Measurements from ENCODE around the gene NNMT. TPM values are rescaled to one million over a fixed set of nuclear protein-coding genes. Genes with fewer than 3 reads are reported as not detected.

Gene NNMT
- total RNA-seq, 1 donor from 2014 or later, result 21.6 TPM

GRCh38 chr11:114348200-114349191 lies 52.3 kb downstream of the NNMT start:
- peak; percentile 77 for DNase-seq

GRCh38 chr11:114350022-114350421 lies 53.8 kb downstream of the NNMT start:
- DNase-seq, result no peak

- DNase-seq, result no peak
Observed at GRCh38 chr11:114353443-114353842, 57.2 kb downstream of the NNMT start.

- peak; percentile 7 for DNase-seq
Observed at GRCh38 chr11:114354076-114354475, 57.9 kb downstream of the NNMT start.

- DNase-seq, result no peak
Observed at GRCh38 chr11:114358716-114359115, 62.5 kb downstream of the NNMT start.

GRCh38 chr11:114359342-114359741 lies 63.1 kb downstream of the NNMT start:
- DNase-seq, result no peak

- no peak for DNase-seq
Observed at GRCh38 chr11:114362326-114362725, 66.1 kb downstream of the NNMT start.

- DNase-seq, result no peak
Observed at GRCh38 chr11:114362958-114363357, 66.8 kb downstream of the NNMT start.

Other genes starting within 250 kb of the NNMT start
- 52.1 TPM for gene ZBTB16, start 236.7 kb upstream of the NNMT start, total RNA-seq
- 9.3 TPM for gene C11orf71, start 104.1 kb downstream of the NNMT start, total RNA-seq
- gene RBM7, start 104.3 kb downstream of the NNMT start, total RNA-seq, result 25.8 TPM
- gene REXO2, start 143.1 kb downstream of the NNMT start, total RNA-seq, result 48.7 TPM

Data from tongue (tissue), 2 donors.